Measurements from ENCODE around the gene NUTF2. TPM values are rescaled to one million over a fixed set of nuclear protein-coding genes. Genes with fewer than 3 reads are reported as not detected.

NUTF2 gene
- total and polyA plus RNA-seq, 10 of the 15 experiments (the other 5 are each of a cell fraction or from before 2014, with no cell fraction given), result 116 to 342 (median 202) TPM

- no peak overlapping the region for H3K27ac ChIP-seq (ENCODE audit: control insufficient read depth, insufficient read depth)
- CTCF ChIA-PET, result interaction anchor here (0.8 to 1.6 kb wide), 6 partner anchors 8 to 243 kb away, joined by 3 to 5 read pairs (median 4); partner anchors contain the start of gene PSMB10
- TF ChIP-seq ETV6 (conservative IDR thresholded peaks at IDR 0.05 in 1 of 2, IDR thresholded peaks at IDR 0.05 in 1 of 2; ENCODE audit: borderline replicate concordance in 1 of 2, low read depth in 1 of 2) (no peak), STAT1 (conservative IDR thresholded peaks at IDR 0.05) (no peak), MLLT1 (IDR thresholded peaks at IDR 0.05) (0 out of 2 replicates have a peak, but pooled peaks have one; percentile 55), EZH2 (IDR thresholded peaks at IDR 0.05; ENCODE audit: borderline replicate concordance, control insufficient read depth, low read depth, low read length) (no peak), RUNX3 (IDR thresholded peaks at IDR 0.05; ENCODE audit: low read length) (no peak)
- TF ChIP-seq, protein P1, sequence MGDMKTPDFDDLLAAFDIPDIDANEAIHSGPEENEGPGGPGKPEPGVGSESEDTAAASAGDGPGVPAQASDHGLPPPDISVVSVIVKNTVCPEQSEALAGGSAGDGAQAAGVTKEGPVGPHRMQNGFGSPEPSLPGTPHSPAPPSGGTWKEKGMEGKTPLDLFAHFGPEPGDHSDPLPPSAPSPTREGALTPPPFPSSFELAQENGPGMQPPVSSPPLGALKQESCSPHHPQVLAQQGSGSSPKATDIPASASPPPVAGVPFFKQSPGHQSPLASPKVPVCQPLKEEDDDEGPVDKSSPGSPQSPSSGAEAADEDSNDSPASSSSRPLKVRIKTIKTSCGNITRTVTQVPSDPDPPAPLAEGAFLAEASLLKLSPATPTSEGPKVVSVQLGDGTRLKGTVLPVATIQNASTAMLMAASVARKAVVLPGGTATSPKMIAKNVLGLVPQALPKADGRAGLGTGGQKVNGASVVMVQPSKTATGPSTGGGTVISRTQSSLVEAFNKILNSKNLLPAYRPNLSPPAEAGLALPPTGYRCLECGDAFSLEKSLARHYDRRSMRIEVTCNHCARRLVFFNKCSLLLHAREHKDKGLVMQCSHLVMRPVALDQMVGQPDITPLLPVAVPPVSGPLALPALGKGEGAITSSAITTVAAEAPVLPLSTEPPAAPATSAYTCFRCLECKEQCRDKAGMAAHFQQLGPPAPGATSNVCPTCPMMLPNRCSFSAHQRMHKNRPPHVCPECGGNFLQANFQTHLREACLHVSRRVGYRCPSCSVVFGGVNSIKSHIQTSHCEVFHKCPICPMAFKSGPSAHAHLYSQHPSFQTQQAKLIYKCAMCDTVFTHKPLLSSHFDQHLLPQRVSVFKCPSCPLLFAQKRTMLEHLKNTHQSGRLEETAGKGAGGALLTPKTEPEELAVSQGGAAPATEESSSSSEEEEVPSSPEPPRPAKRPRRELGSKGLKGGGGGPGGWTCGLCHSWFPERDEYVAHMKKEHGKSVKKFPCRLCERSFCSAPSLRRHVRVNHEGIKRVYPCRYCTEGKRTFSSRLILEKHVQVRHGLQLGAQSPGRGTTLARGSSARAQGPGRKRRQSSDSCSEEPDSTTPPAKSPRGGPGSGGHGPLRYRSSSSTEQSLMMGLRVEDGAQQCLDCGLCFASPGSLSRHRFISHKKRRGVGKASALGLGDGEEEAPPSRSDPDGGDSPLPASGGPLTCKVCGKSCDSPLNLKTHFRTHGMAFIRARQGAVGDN (IDR thresholded peaks at IDR 0.05), result 0 out of 2 replicates have a peak, but pooled peaks have one; percentile 10
- TF ChIP-seq, protein P2, sequence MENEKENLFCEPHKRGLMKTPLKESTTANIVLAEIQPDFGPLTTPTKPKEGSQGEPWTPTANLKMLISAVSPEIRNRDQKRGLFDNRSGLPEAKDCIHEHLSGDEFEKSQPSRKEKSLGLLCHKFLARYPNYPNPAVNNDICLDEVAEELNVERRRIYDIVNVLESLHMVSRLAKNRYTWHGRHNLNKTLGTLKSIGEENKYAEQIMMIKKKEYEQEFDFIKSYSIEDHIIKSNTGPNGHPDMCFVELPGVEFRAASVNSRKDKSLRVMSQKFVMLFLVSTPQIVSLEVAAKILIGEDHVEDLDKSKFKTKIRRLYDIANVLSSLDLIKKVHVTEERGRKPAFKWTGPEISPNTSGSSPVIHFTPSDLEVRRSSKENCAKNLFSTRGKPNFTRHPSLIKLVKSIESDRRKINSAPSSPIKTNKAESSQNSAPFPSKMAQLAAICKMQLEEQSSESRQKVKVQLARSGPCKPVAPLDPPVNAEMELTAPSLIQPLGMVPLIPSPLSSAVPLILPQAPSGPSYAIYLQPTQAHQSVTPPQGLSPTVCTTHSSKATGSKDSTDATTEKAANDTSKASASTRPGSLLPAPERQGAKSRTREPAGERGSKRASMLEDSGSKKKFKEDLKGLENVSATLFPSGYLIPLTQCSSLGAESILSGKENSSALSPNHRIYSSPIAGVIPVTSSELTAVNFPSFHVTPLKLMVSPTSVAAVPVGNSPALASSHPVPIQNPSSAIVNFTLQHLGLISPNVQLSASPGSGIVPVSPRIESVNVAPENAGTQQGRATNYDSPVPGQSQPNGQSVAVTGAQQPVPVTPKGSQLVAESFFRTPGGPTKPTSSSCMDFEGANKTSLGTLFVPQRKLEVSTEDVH (IDR thresholded peaks at IDR 0.05; ENCODE audit: low read depth, partially characterized antibody), result no peak
- FAIRE-seq, result no peak
- DNase-seq (ENCODE audit: low read depth, low spot score), result no peak
- H4K20me1 ChIP-seq (ENCODE audit: control insufficient read depth, insufficient read depth), result no peaks in the 10 kb centered on the region
- H3K9me3 ChIP-seq (replicated peaks; ENCODE audit: control insufficient read depth, insufficient read depth, low read length), result no peaks in the 10 kb centered on the region
- ATAC-seq, result no peak
- H3K4me2 ChIP-seq (ENCODE audit: control insufficient read depth, insufficient read depth), result peak overlapping the region; percentile 93
- peak overlapping the region; percentile 100 for H2AFZ ChIP-seq (ENCODE audit: control insufficient read depth, low read depth, low read length)
- intact Hi-C loops (cut with micrococcal nuclease; ENCODE audit: unreplicated experiment) (no loop called here), in situ Hi-C loops (cut with MboI) (no loop called here)
- RAD21 ChIA-PET (ENCODE audit: unreplicated experiment), result interaction anchor here (0.7 to 1.1 kb wide), 3 partner anchors 92 to 387 kb away, joined by 3 to 4 read pairs (median 3); no protein-coding TSS in a partner anchor
- H3K27me3 ChIP-seq (replicated peaks in 1 of 2; ENCODE audit: control insufficient read depth in 2 of 2, insufficient read depth in 2 of 2, low read length in 1 of 2), result no peaks in the 10 kb centered on the region
- POLR2A ChIA-PET, result interaction anchor here (0.6 to 0.7 kb wide), 2 partner anchors 23 to 276 kb away, joined by 3 read pairs; no protein-coding TSS in a partner anchor
- no TSS peak for BruUV-seq (replicated peaks)
- peaks cover 23% of the 10 kb centered on the region for H3K4me1 ChIP-seq (ENCODE audit: control insufficient read depth, insufficient read depth, low read length)
- H3K79me2 ChIP-seq (ENCODE audit: control insufficient read depth, insufficient read depth, low read length), result peaks cover 30% of the 10 kb centered on the region
- H3K9ac ChIP-seq (ENCODE audit: control insufficient read depth, insufficient read depth, low read length), result peak overlapping the region; percentile 91; the same call in 1 of the 2 replicates
- SMC1A ChIA-PET (ENCODE audit: uncharacterized antibody, unreplicated experiment), result no interaction called here
- peak overlapping the region; percentile 96; the same call in 1 of the 2 replicates for H3K4me3 ChIP-seq
- H3K36me3 ChIP-seq (ENCODE audit: control insufficient read depth in 2 of 2, insufficient read depth in 2 of 2, low read length in 1 of 2), result peaks cover 0 to 4% of the 10 kb centered on the region in 2 experiments; a peak in 1 of 4 replicates
- 57% methylated on average over 17 of the region's 17 CpGs for whole genome bisulfite sequencing (ENCODE audit: insufficient coverage, insufficient replicate concordance, low lambda C conversion rate, missing lambda C conversion rate)
These were observed 5.4 kb upstream of the NUTF2 start for GRCh38 chr16:67841198-67841815.

All from GM12878 (cell line).